Tibial artery (tissue), 4 donors: Measurements from ENCODE around the gene ATF4.
A peak's percentile ranks its signal among the peaks of the same experiment; 100 is the strongest.

ENCODE experiments used
- DNase-seq, 2 donors: peaks; one replicate each; pipeline ENCODE4 v3.0.0-alpha.2; 2019
- H3K27ac ChIP-seq, 2 donors: fragments of 200-600 bp; sonication (generic) in 1 of 2; 1 replicate in 1 of 2; 2 replicates in 1 of 2; pipeline ENCODE4 v1.5.1; 2018 to 2019; ENCODE audit warnings: mild to moderate bottlenecking in 1 of 2
- H3K27me3 ChIP-seq, 2 donors: fragments of 200-600 bp; sonication (generic) in 1 of 2; one replicate each; pipeline versions ENCODE4 v1.5.1 to v1.6.0; 2016 to 2019
- H3K36me3 ChIP-seq, 3 donors: fragments of 200-600 bp; sonication (generic) in 2 of 3; one replicate each; pipeline ENCODE4 v1.5.1; 2016 to 2019; ENCODE audit warnings: mild to moderate bottlenecking in 2 of 3
- H3K4me1 ChIP-seq, 4 donors: fragments of 200-600 bp; sonication (generic) in 2 of 4; 1 replicate in 3 of 4; 2 replicates in 1 of 4; pipeline ENCODE4 v1.5.1; 2016 to 2019
- H3K4me3 ChIP-seq, 2 donors: fragments of 200-600 bp; sonication (generic) in 1 of 2; 1 replicate in 1 of 2; 2 replicates in 1 of 2; pipeline ENCODE4 v1.5.1; 2018 to 2019; ENCODE audit warnings: mild to moderate bottlenecking in 2 of 2
- H3K9me3 ChIP-seq, 3 donors: fragments of 200-600 bp; sonication (generic) in 1 of 3; one replicate each; pipeline ENCODE4 v1.5.1; 2016 to 2019
- CTCF ChIP-seq, 2 experiments: fragments of 200-600 bp in 1 of 2; fragments of 450-650 bp in 1 of 2; IDR thresholded peaks; one replicate each; pipeline ENCODE4 v1.5.1; 2017 to 2019; ENCODE audit warnings: antibody characterized with exemption in 2 of 2, mild to moderate bottlenecking in 1 of 2, moderate library complexity in 1 of 2
- intact Hi-C: fragments of 100-400 bp; cut with DNase I; formaldehyde crosslinking; loops from one replicate; pipeline ENCODE4 v1.15.0; 2023; ENCODE audit warnings: low total_unique reads

Gene ATF4

GRCh38 chr22:39494471-39495120 is 25.8 kb upstream of the ATF4 start:
- Histone ChIP-seq H3K36me3 (no peaks in the 10 kb centered on the region), H3K27ac (no peak overlapping the region), H3K9me3 (no peaks in the 10 kb centered on the region), H3K27me3 (peaks cover 0 to 14% of the 10 kb centered on the region in 2 donors), H3K4me3 (no peak overlapping the region), H3K4me1 (no peaks in the 10 kb centered on the region)
- intact Hi-C loops, result loop anchor here (5.0 kb wide), 1 partner anchor 33 kb away; no protein-coding TSS in a partner anchor
- no peak for DNase-seq
- TF ChIP-seq CTCF (IDR thresholded peaks at IDR 0.05), result no peak

DNA sequence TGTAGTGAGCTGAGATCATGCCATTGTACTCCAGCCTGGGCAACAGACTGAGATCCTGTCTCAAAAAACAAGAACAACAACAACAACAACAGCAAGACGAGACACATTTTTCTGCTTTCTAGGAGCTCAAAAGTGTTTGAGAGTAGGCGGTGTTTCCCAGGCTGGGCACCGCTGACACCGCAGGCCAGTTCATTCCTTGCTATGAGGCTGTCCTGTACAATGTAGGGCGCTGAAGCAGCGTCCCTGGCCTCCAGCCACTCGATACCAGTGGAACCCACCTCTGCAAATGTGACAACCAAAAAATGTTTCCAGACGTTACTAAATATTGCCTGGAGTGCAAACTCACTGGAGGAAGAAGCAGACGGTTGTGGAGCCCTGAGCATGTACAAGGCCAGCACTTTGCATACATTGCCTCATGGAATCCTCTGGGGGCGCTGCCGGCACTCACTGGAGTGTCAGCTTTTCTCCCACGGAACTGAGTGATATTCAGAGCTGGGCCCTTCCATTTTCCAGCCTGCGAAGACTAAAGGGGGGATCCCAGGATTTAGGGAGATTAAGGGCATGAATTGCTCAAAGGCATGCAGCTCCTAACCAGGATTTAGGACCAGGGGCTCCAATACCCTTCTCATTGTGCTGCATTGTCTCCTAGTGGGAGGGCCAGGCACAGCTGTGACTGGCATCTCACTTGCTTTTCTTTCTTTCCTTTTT is 24.1 kb upstream of the ATF4 start:
- Histone ChIP-seq H3K36me3 (no peaks in the 10 kb centered on the region), H3K27me3 (peaks cover 0 to 7% of the 10 kb centered on the region in 2 donors), H3K4me3 (no peak overlapping the region), H3K4me1 (peaks cover 0 to 7% (median 5%) of the 10 kb centered on the region in 4 donors), H3K9me3 (no peaks in the 10 kb centered on the region), H3K27ac (no peak overlapping the region)
- intact Hi-C loops, result no loop called here
- peak; percentile 69 to 77 for TF ChIP-seq CTCF (IDR thresholded peaks at IDR 0.05)
- peak; percentile 72 to 83 for DNase-seq

DNA sequence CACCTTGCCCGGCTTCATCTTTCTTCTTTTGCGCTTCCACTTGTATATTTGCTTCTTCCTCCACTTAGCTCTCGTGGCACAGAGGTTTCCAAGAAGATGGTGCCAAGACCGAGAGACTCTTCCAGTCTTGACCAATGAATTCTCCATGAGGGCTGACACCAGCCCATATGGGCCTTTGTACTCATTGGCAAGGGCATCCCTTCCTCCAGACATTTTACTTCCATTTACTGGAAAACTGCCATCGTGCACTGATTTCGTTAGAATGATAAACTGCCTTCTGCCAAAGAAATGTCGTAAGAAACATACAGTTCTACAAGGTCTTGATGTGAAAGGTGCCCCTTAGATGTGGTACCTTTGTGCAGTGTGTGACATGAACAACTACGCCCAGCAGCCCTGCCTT is 22.9 kb upstream of the ATF4 start:
- DNase-seq, result no peak
- H3K27me3 ChIP-seq, result peaks cover 0 to 1% of the 10 kb centered on the region in 2 donors
- intact Hi-C loops, result no loop called here
- H3K4me1 ChIP-seq, result peaks cover 0 to 13% (median 10%) of the 10 kb centered on the region in 4 donors
- no peaks in the 10 kb centered on the region for H3K9me3 ChIP-seq
- no peak for TF ChIP-seq CTCF (IDR thresholded peaks at IDR 0.05)
- no peaks in the 10 kb centered on the region for H3K36me3 ChIP-seq
- H3K27ac ChIP-seq, result no peak overlapping the region
- no peak overlapping the region for H3K4me3 ChIP-seq

DNA sequence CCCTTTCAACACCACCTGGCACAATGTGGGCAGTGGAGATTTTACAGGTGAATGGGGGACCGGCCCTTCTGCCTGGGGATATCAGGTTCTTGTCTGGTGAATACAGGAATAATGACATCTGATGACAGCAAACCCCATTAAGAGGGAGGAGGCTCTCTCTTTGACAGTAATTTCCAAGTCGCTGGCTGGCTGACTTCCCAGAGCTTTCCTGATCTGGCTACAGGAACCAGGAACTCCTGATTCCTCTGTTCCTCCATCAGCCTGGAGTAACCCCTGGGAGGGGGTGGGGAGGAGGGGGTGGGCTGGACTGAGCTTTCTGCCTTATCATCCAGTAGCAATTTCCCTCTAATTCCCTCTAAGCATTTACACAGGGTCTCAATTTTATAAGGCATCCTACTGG is 22.0 kb upstream of the ATF4 start:
- no peaks in the 10 kb centered on the region for H3K27me3 ChIP-seq
- no peak overlapping the region for H3K27ac ChIP-seq
- H3K9me3 ChIP-seq, result no peaks in the 10 kb centered on the region
- intact Hi-C loops, result no loop called here
- no peak for TF ChIP-seq CTCF (IDR thresholded peaks at IDR 0.05)
- DNase-seq, result no peak
- no peaks in the 10 kb centered on the region for H3K36me3 ChIP-seq
- no peak overlapping the region for H3K4me3 ChIP-seq
- peaks cover 0 to 22% (median 16%) of the 10 kb centered on the region in 4 donors for H3K4me1 ChIP-seq

DNA sequence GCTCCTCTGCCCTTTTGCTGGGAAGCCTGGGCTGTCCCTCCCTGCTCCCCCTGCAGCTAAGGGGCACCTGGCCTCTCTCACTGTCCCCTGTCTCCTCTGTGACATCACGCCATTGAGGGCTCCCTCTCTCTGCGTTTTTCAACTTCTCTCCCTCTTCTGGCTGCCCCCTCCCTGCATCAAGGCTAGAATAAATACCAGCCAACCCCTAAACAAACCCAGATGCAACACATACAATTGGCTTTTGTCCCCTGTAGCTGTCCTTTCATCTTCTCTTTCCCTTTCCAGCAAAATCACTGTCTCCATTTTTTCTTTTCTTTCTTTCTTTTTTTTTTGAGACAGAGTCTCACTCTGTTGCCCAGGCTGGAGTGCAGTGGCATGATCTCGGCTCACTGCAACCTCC is 21.6 kb upstream of the ATF4 start:
- Histone ChIP-seq H3K4me1 (peaks cover 0 to 27% (median 20%) of the 10 kb centered on the region in 4 donors), H3K27me3 (no peaks in the 10 kb centered on the region), H3K9me3 (no peaks in the 10 kb centered on the region), H3K4me3 (no peak overlapping the region), H3K36me3 (peaks cover 0 to 2% (median 0%) of the 10 kb centered on the region in 3 donors), H3K27ac (no peak overlapping the region)
- no peak for TF ChIP-seq CTCF (IDR thresholded peaks at IDR 0.05)
- intact Hi-C loops, result no loop called here
- DNase-seq, result no peak
